Prostate gland (tissue), 2 donors: ENCODE measurements around the gene CPLX1.

Experiments
- CTCF ChIP-seq, 4 experiments: fragments of 200-600 bp in 2 of 4; fragments of 450-650 bp in 2 of 4; sonication (generic) in 2 of 4; IDR thresholded peaks; 1 replicate in 3 of 4; 2 replicates in 1 of 4; pipeline ENCODE4 v1.5.1; 2016 to 2019; ENCODE audit warnings: antibody characterized with exemption in 4 of 4, mild to moderate bottlenecking in 2 of 4, moderate library complexity in 2 of 4
- POLR2A ChIP-seq: fragments of 450-650 bp; IDR thresholded peaks from one replicate; pipeline ENCODE4 v1.6.1; 2016; ENCODE audit warnings: antibody characterized with exemption, mild to moderate bottlenecking

GRCh38 chr4:825063-825970, 612 bp downstream of the CPLX1 start:
- TF ChIP-seq CTCF (IDR thresholded peaks at IDR 0.05) (no peak), POLR2A (no peak)
